GM21717 (cell line): ENCODE data around the gene SAMD4A.

ENCODE experiments used
- ATAC-seq: cut with Tn5 transposase; IDR thresholded peaks from one replicate; pipeline ENCODE4 v1.9.1; 2021; ENCODE audit warnings: mild to moderate bottlenecking, moderate library complexity; ENCODE audit not compliant: unreplicated experiment

SAMD4A gene

DNA sequence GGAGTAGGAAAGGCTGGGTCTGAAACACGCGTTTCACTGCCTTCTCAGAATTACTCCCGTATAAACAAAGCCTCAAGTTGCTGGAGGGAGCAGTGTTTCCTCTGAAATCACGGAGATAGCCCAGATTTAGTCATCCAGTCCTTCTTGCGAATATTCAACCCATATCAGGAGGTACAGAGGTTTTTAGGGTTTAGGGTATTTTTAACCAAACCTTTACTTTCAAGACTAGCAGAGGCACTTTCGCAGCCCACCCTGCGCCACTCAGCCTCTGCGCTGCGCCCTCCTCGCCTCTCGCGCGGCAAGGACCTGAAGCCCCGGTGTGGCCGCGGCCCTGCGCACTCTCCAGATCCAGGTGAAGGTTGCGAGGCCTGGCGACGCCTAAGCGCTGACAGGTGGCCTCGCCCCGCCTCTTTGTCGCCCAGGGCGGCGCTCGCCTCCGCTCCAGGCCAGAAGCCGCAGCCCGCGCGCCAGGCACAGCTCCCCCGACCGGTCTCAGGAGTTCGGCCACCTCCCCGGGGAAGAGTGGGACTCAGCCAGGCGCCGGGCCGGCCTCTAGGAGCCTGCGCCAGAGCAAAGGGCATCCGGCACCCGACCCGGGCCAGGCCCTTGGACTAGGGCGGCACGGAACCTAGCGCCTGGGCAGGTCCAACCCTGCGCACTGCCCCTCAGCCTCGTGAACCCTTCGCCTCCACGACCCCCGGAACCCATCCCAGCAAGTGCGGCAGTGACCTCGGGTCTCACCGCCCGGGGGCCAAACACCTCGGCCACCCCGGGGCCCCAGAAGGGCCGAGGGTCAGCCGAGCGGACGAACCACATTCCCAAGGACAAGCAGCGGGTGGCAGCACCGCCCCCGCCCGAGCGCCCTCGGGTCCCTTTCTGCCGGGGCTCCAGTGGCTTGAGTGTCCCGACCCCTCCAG, 1.8 kb upstream of the SAMD4A start:
- ATAC-seq = peak; percentile 30

- peak; percentile 55 for ATAC-seq
These were observed 1.0 kb upstream of the SAMD4A start for GRCh38 chr14:54565785-54566409.

DNA sequence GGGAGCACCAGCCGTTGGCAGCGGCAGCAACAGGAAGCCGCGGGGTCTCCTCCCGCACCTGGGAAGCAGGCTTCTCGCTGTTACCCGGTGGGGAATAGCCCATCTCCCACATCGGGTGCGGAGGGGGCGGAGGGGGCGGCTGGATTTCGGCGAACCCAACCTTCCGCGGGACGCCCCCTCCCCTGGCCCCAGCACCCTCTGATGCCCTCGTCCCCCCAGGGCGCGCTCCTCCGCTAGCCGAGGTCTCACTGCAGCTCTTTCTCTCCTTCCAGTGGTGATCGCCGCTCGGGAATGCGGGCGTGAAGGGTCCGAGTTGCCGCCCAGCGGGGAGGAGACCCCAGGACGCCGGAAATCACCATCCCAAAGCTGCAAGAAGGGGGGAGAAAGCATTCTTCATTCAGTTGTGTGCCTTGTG, 303 bp downstream of the SAMD4A start:
- no peak for ATAC-seq

DNA sequence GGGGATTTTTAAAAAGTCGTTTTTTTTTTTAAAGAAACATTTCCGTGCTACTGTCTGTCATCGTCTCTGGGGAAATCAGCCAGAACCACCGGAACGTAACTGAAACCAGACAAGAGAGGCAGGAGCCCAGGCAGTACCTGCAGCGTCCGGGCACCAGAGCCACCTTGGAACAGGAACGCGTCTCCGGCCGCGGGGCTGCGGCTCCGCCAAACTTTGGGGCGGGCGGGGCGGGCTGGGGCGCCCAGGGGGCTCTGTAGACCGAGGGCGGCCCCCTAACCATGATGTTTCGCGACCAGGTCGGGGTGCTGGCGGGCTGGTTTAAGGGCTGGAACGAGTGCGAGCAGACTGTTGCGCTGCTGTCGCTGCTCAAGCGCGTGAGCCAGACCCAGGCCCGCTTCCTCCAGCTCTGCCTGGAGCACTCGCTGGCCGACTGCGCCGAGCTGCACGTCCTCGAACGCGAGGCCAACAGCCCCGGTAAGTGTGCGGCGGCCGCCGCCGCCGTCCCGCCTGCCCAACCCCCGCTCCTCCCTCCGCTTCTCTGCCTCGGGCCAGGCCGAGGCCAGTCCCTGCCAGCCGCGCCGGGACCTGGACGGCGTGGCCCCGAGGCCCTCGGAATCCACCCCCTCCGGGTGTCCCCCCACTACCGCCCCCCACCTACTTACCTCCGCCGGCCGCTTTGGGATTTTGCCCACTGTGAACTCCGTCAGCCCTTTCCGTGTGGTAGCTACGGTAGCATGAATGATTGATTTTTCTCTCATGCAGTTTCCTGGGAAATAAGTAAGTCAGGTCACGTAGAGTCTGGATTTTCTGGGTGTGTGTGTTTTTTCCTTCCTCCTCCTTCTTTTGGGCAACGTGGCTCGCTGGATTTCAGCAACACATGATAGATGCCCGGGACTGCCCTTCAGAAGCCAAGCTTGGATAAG, 972 bp downstream of the SAMD4A start:
- ATAC-seq = no peak

DNA sequence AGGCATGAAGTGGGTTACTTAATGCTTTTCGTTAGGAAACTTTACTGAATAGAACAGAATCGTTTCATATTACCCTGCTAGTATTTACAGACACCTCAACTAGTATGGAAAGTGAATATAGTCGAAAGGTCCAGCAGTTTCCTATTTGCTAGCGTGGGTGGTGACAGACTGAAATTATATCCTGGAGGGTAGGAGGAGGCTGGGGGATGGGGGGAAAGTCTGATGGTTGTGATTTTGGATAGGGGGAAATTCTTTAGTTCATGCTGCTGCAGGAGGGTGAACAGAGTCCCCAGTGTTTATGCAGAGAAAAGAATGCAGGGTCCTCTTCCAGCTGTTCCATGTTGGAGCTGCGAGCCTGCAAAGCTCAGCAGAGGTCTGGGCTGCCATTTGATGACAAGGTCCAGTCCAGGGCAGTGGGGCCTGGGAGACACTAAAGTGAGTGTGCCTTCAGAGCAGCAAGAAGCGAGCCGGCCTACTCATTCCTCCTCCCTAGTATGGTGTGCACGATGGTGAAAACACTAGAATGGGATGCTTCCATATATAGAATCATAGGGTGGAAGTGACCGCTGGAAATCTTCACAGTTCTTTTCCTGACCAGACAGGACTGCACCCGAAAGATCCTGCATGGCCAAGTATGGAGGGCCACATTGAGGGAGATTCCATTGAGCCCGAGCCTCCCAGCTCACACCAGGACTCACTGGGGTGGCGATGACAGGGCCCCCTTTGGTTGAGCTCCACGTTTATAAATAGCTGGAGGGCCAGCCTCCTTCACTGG, 2.1 kb downstream of the SAMD4A start:
- no peak for ATAC-seq

DNA sequence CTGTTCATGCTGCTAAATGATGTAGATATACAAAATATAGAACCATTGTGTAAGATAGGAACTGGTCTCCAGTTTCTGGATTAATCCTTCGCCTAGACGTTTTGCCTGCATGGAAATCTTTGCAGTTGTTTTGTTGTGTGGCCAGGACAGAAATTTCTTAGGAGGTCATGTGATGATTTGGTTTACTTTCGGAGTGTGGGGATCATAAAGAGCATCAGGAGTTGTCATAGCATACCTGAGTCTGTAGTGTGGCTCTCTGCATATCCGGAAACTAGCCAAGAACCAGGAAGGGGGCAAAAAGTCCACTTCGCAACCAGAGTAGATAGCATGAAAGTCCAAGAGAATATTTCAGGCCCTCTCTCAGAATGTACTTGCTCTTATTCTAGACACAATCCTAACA, 3.1 kb downstream of the SAMD4A start:
- no peak for ATAC-seq

GRCh38 chr14:54570631-54571415, 3.9 kb downstream of the SAMD4A start:
- ATAC-seq = no peak

DNA sequence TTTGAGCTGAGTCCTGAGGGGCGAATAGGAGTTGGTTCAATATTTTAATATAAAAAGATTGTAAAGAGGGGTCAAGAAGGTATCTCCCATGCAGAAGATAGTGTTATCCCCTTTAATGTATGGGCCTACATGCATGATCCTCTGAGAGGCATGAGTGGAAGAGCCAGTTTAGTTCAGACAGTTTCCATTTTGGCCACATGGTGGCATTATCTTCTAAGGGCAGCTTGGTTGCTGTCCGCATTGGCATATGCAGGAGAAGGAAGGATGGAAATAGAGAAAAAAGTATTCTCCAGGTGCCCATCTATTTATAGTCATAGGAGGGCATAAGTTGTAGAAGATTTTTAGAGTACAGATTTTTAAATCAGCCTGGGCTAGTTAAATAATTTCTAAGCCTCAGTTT, 5.4 kb downstream of the SAMD4A start:
- ATAC-seq = no peak

GRCh38 chr14:54574528-54574927, 7.6 kb downstream of the SAMD4A start:
- no peak for ATAC-seq

DNA sequence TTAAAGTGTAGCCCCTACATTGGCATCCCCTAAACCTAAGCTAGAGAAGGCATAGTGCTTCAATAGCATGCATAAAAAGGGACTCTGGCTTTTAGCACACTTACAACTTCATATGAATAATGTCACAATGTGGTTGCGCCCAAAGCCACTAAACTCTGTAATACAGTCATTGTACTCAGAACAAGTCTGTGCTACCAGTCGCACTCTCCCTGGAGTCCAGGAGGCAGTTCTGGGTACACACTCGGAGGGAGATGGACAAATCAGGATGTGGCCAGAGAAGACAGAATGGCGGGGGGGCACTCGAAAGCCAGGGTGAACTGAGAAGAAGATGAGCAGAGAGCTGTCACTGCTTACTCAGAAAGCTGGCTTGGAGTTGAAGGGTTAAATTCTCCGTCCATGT, 10.6 kb downstream of the SAMD4A start:
- ATAC-seq = no peak

DNA sequence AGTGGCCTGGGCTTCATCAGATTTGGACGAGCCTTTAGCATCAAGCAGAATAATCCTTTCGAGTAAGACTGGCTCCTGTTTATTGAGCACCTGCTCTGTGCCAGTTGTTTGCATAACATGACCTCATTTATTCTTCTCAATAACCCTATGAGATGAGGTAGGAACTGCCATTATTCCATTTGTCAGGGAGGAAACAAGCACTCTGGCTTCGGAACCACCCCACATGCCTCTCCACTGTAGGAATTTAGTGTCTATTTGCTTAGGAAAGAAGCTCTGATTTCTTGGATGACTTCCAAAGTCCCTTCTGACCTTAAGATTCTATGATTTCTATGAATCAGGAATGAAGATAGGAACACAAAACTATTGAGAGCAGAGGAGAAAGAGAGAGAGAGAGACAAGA, 11.0 kb downstream of the SAMD4A start:
- no peak for ATAC-seq

DNA sequence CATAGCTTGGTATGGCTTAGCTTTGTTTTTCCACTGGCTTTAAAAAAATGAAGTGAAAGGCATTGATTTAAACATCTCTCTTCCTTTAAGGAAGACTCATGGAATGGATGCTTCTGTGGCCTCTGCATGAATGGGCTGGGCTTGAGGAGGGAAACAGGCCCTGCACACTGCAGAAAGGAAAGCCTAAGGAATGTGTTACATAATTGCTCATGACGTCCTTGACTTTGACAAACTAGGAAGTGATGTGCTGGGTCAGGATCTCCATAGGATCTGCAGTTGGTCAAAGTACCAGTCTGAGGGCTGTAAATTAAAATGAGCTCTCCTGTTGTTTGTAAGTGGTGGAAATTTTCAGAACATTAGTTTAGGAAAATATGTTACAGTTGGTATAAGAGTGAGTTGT, 12.7 kb downstream of the SAMD4A start:
- no peak for ATAC-seq

GRCh38 chr14:54580933-54581332, 14.0 kb downstream of the SAMD4A start:
- no peak for ATAC-seq

DNA sequence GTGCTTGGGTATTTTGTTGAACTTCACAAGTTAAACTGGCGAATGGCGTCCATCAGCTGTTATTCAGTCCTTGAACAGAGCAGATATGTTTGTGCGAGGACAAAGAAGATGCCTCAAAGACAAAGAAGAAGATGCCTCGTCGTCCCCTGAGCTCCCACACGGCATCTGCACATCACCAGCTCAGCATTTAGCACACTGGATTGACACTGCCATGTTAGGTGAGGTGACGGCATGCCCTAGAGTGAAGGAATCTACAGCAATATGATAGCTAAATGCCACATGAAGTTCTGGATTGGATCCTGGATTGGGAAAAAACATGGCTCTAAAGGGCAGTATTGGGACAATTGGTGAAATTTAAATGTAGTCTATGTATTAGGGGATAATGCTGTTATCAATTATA, 15.4 kb downstream of the SAMD4A start:
- ATAC-seq = no peak

DNA sequence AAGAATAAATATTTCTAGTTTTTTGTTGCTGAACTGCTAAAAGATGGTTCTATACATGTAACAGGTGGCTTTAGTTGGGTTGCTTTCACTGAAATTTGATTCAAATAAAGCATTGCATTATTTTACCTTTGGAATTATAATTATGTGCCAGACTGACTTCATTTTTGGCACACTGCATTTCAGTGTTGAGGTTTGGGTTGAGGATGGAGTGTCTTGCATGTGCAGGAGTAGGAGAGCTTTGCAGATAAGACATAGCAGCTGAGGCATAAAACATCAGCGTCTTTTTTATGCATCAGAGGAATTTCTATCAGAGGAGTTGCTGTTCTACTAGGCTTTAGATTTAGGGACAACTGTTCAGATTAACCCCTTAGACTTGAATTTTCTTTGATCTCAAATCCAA, 17.2 kb downstream of the SAMD4A start:
- ATAC-seq = no peak

GRCh38 chr14:54585214-54585613, 18.3 kb downstream of the SAMD4A start:
- no peak for ATAC-seq

GRCh38 chr14:54589076-54589475, 22.1 kb downstream of the SAMD4A start:
- no peak for ATAC-seq

- no peak for ATAC-seq
These were observed 22.9 kb downstream of the SAMD4A start for GRCh38 chr14:54589843-54590242.

- no peak for ATAC-seq
These were observed 23.6 kb downstream of the SAMD4A start for GRCh38 chr14:54590481-54590880.

GRCh38 chr14:54591461-54591860, 24.5 kb downstream of the SAMD4A start:
- ATAC-seq = no peak
